ENCODE measurements around the gene EMC6. TPM values are rescaled to one million over a fixed set of nuclear protein-coding genes. Genes with fewer than 3 reads are reported as not detected.
A peak's percentile ranks its signal among the peaks of the same experiment; 100 is the strongest.
"Not testable (repeated sequence)": the region's sequence is repeated elsewhere in the genome, so short reads cannot be mapped to it uniquely, and the experiment has no call there.

EMC6 gene
- polyA plus RNA-seq, 5 donors = 17.8 to 30.8 (median 20.5) TPM

DNA sequence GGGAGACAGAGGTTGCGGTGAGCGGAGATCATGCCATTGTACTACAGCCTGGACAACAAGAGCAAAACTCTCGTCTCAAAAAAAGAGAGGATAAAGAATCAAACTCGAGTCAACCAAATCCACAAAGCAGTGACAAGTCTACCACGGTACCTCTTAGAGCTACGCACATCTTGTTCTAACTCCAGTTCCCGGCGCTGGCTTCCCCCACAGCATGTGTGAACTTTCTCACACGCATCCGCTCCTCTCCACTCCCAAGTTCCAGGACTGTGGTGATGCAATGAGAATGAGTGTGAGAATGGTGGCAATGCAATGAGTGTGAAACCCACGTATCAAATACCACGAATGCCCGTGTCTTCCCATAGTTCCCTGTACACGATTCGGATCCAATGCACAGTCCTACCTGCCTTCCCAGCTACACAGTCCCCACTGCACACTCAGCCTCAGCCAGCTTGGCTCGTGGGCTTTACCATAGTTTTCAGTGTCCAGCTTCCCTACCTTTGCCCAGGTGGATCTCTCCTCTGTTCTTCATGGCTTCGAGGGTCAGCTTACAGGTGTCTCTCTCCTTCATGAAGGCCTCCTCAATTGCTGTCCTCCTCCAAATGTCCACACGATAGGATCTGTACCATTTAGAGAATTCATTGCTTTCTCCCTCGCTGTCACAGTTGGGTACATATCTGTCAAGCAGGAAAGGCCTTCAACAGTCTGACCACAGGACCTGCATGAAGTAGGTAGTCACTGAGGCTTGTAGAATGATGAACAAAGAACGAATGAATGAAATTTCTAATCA, 36.5 kb downstream of the EMC6 start:
- DNase-seq = no peak

DNA sequence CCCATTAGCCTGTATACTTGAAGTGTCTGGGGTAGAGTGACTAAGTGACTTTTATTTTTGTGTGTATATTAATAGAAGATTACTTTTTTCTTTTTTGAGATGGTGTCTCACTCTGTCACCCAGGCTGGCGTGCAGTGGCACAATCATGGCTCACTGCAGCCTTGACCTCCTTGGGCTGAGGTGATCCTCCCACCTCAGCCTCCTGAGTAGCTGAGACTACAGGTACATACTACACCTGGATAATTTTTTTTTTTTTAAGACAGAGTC, 37.0 kb downstream of the EMC6 start:
- not testable (repeated sequence) for DNase-seq

DNA sequence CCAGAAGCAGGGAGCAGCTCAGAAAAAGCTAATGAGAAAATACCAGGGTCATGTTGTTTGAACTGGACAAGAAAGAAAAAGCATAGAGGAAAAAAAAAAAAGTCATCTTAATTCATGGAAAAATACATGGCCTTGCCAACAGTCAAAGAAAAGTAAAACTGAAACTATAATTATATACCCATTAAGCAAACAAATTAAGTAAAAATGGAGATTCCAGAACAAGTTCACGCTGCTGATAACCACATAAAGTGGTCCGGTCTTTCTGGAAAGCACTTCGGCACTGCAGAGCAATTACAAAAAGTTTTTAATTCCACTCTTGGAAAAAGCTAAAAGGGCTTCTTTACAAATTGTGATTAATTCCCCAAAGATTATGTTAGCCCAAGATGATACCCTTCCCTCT, 39.8 kb downstream of the EMC6 start:
- peak in 1 of 2 donors; percentile 40 for DNase-seq

DNA sequence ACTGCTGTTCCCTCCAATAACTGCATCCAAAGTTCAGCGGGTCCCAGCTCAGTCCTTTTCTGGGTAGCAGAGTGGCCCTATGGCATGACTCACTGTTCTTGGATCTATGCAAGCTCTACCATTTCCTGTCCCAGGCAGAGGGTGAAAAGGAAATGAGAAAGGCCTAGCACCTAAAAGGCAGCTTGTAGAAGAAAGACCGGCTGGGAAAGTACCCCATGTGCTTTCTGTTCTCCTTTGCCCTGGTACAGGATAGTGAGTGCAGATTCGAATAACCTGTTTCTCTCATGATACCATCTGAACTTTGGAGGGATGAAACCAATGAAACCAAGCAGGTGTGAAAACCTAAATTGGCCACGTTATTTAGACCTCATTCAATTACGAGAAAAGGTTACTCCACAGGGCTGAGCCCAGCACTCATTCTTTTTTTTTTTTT, 42.4 kb downstream of the EMC6 start:
- no peak for DNase-seq

DNA sequence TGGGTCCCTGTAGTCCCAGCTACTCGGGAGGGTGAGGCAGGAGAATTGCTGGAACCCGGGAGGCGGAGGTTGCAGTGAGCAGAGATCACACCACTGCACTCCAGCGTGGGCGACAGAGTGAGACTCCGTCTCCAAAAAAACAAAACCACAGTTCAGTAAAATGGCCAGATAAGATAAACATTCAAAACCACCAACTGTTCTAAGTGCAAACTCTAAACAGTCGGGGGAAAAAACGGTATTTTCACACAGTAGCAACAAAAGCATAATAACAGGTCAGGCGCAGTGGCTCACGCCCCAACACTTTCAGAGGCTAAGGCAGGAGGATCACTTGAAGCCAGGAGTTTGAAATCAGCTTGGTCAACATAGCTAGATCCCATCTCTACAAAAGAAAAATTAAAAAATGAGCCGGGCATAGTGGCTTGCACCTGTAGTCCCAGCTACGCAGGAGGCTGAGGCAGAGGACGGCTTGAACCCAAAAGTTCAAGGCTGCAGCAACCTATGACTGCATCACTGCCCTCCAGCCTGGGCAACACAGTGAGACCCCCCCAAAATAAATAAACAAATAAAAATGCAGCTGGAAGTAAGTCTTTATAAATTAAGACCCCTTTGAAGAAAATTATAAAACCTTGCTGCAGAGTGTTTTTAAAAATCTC, 44.3 kb downstream of the EMC6 start:
- no peak for DNase-seq

DNA sequence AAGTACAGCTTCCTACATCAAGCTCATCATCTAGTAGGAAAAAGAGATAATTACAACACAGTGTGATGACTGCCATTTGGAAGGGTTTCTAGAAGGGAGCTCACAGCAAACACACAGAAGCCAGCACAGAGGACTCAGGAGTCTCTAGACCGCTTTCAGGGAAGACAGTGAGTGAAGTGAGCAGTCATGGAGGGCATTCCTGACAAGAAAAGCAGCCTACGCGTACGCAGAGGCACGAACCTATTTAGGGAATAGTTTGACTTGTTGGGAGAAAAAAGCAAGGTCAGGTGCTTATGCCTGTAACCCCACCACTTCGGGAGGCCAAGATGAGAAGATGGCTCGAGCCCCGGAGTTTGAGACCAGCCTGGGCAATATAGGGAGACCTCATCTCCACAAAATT, 46.7 kb downstream of the EMC6 start:
- DNase-seq = no peak

DNA sequence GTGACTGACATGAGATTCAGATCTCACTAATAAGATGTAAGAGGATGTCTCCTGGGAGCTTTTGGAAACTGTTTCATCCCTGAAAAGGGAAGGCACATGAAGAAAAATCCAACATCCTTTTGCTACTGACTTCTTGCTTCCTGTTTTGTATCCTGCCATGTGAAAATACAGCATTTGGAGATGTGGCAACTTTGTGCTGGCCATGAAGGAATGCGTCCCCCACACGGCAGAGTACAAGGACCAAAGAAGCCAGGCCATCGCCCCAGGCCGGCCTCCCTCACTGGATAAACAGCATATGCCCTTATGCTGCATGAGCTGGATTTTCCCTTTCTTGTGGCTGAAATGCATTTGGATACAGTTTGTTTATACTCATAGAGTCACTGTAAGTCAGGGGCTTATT, 49.6 kb downstream of the EMC6 start:
- DNase-seq = no peak

DNA sequence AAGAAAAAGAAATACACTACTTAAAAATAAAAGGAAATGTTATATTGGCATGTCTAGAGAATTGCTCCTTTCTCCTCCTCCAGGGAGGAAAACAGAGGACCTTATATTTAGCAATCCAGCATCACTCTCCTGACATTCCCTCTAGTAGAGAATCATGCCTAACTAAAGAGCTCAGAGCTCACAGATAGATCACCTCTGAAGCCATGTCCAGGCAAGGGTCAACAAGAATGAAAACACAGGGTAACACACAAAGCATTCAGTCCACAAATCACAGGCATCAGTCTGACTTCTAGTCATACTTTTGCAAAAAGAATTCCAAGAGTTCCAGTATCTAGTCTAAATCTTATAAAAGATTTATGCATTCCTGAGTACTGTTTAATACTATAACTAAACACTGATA, 50.7 kb downstream of the EMC6 start:
- DNase-seq = no peak

Other genes with a start within 250 kb of the EMC6 start
- under 1 TPM in 1 of 5 donors, not detected in 4; 0.18 TPM for gene OR1E2, start 235.0 kb upstream of the EMC6 start, polyA plus RNA-seq (ENCODE audit: insufficient read depth in 1 of 5, insufficient read length in 5 of 5, low replicate concordance in 1 of 5)
- 1 to 10 TPM in 1 of 5 donors, under 1 TPM in 1, not detected in 3; 0.43 to 1.1 TPM for gene SPATA22, start 197.0 kb upstream of the EMC6 start, polyA plus RNA-seq (ENCODE audit: insufficient read depth in 1 of 5, insufficient read length in 5 of 5, low replicate concordance in 1 of 5)
- gene ASPA, start 192.8 kb upstream of the EMC6 start, polyA plus RNA-seq (ENCODE audit: insufficient read depth in 1 of 5, insufficient read length in 5 of 5, low replicate concordance in 1 of 5) = 10 to 100 TPM; 23.7 to 73.8 (median 65.8) TPM
- 1 to 10 TPM; 1.3 to 4.0 (median 2.2) TPM for gene TRPV3, start 111.0 kb upstream of the EMC6 start, polyA plus RNA-seq (ENCODE audit: insufficient read depth in 1 of 5, insufficient read length in 5 of 5, low replicate concordance in 1 of 5)
- gene TRPV1, start 59.4 kb upstream of the EMC6 start, polyA plus RNA-seq (ENCODE audit: insufficient read depth in 1 of 5, insufficient read length in 5 of 5, low replicate concordance in 1 of 5) = 10 to 100 TPM in 2 of 5 donors, 1 to 10 TPM in 3; 7.6 to 10.7 (median 9.8) TPM
- gene SHPK, start 32.6 kb upstream of the EMC6 start, polyA plus RNA-seq (ENCODE audit: insufficient read depth in 1 of 5, insufficient read length in 5 of 5, low replicate concordance in 1 of 5) = 10 to 100 TPM; 11.4 to 14.7 (median 13.3) TPM
- gene CTNS, start 32.1 kb upstream of the EMC6 start, polyA plus RNA-seq (ENCODE audit: insufficient read depth in 1 of 5, insufficient read length in 5 of 5, low replicate concordance in 1 of 5) = 10 to 100 TPM; 10.1 to 13.8 (median 12.1) TPM
- gene TAX1BP3, start 234 bp upstream of the EMC6 start, polyA plus RNA-seq (ENCODE audit: insufficient read depth in 1 of 5, insufficient read length in 5 of 5, low replicate concordance in 1 of 5) = 100 to 1,000 TPM in 1 of 5 donors, 10 to 100 TPM in 4; 61.0 to 110 (median 67.3) TPM
- gene P2RX5, start 27.3 kb downstream of the EMC6 start, polyA plus RNA-seq (ENCODE audit: insufficient read depth in 1 of 5, insufficient read length in 5 of 5, low replicate concordance in 1 of 5) = 1 to 10 TPM in 1 of 5 donors, under 1 TPM in 3, not detected in 1; 0.12 to 1.8 (median 0.24) TPM
- gene HASPIN, start 55.1 kb downstream of the EMC6 start, polyA plus RNA-seq (ENCODE audit: insufficient read depth in 1 of 5, insufficient read length in 5 of 5, low replicate concordance in 1 of 5) = 1 to 10 TPM; 2.1 to 3.8 (median 2.5) TPM
- 10 to 100 TPM; 34.4 to 44.2 (median 40.8) TPM for gene ITGAE, start 132.4 kb downstream of the EMC6 start, polyA plus RNA-seq (ENCODE audit: insufficient read depth in 1 of 5, insufficient read length in 5 of 5, low replicate concordance in 1 of 5)
- gene NCBP3, start 177.4 kb downstream of the EMC6 start, polyA plus RNA-seq (ENCODE audit: insufficient read depth in 1 of 5, insufficient read length in 5 of 5, low replicate concordance in 1 of 5) = 100 to 1,000 TPM in 2 of 5 donors, 10 to 100 TPM in 3; 83.5 to 115 (median 98.5) TPM
- 1 to 10 TPM; 2.5 to 4.7 (median 3.3) TPM for gene CAMKK1, start 224.2 kb downstream of the EMC6 start, polyA plus RNA-seq (ENCODE audit: insufficient read depth in 1 of 5, insufficient read length in 5 of 5, low replicate concordance in 1 of 5)
- gene P2RX1, start 247.7 kb downstream of the EMC6 start, polyA plus RNA-seq (ENCODE audit: insufficient read depth in 1 of 5, insufficient read length in 5 of 5, low replicate concordance in 1 of 5) = 1 to 10 TPM; 1.3 to 2.6 (median 2.0) TPM